ENCODE results near the gene PNKD. TPM values are rescaled to one million over a fixed set of nuclear protein-coding genes. Genes with fewer than 3 reads are reported as not detected.

PNKD gene
- total and polyA plus RNA-seq, 2 of the 8 experiments (the other 6 are each of a cell fraction or from before 2014, with no cell fraction given): 43.9 to 65.4 TPM

DNA sequence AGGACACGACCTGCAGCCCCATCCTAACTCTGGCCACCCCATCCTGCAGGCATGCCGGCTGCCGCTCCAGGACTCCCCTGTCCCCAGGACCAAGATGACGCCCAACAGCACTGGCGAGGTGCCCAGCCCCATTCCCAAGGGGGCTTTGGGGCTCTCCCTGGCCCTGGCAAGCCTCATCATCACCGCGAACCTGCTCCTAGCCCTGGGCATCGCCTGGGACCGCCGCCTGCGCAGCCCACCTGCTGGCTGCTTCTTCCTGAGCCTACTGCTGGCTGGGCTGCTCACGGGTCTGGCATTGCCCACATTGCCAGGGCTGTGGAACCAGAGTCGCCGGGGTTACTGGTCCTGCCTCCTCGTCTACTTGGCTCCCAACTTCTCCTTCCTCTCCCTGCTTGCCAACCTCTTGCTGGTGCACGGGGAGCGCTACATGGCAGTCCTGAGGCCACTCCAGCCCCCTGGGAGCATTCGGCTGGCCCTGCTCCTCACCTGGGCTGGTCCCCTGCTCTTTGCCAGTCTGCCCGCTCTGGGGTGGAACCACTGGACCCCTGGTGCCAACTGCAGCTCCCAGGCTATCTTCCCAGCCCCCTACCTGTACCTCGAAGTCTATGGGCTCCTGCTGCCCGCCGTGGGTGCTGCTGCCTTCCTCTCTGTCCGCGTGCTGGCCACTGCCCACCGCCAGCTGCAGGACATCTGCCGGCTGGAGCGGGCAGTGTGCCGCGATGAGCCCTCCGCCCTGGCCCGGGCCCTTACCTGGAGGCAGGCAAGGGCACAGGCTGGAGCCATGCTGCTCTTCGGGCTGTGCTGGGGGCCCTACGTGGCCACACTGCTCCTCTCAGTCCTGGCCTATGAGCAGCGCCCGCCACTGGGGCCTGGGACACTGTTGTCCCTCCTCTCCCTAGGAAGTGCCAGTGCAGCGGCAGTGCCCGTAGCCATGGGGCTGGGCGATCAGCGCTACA, 7.4 kb upstream of the PNKD start (continued):
- TF ChIP-seq RXRA (IDR thresholded peaks at IDR 0.05; ENCODE audit: insufficient read depth, low read depth, low read length): no peak
- TF ChIP-seq BCL11A (IDR thresholded peaks at IDR 0.05; ENCODE audit: low read depth in 2 of 2, low read length in 2 of 2): no peak
- TF ChIP-seq TCF12 (IDR thresholded peaks at IDR 0.05; ENCODE audit: low read depth, low read length): no peak
- TF ChIP-seq CBX8 (IDR thresholded peaks at IDR 0.05; ENCODE audit: borderline replicate concordance, low read depth, low read length): no peak
- no peak for TF ChIP-seq JUN (IDR thresholded peaks at IDR 0.05; ENCODE audit: low read depth, low read length)
- no peak for TF ChIP-seq TEAD4 (IDR thresholded peaks at IDR 0.05; ENCODE audit: low read depth, low read length)
